Measurements from ENCODE around the gene MAD1L1.

DNA sequence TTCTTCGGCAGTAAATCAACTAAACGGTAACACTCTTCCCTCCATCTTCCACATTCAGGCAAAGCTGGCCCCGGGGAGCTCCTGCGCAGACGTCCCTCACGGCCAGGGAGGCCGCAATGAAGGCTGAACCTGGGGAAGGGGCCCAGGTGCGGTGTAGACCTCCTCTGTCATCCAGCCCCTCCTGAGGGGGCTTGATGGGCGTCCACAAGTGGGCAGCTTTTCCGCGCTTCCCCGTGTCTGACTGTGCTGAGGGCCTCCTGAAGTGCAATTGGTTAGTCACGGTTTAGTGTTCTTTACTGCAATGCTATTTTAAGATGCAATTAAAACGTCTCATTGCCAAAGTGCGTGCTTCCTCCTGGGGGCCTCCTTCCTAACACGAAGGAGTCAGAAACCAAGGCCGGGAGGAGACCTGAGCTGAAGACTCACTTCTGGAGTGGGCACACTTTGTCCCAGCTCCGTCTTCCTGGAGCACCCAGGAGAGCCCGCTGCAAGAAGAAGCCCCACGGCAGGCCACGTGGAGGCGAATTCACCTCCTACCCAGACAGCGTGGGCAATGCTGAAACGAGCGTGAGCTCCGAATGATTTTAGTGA, 389.4 kb downstream of the MAD1L1 start:
- TF ChIP-seq, protein P1, sequence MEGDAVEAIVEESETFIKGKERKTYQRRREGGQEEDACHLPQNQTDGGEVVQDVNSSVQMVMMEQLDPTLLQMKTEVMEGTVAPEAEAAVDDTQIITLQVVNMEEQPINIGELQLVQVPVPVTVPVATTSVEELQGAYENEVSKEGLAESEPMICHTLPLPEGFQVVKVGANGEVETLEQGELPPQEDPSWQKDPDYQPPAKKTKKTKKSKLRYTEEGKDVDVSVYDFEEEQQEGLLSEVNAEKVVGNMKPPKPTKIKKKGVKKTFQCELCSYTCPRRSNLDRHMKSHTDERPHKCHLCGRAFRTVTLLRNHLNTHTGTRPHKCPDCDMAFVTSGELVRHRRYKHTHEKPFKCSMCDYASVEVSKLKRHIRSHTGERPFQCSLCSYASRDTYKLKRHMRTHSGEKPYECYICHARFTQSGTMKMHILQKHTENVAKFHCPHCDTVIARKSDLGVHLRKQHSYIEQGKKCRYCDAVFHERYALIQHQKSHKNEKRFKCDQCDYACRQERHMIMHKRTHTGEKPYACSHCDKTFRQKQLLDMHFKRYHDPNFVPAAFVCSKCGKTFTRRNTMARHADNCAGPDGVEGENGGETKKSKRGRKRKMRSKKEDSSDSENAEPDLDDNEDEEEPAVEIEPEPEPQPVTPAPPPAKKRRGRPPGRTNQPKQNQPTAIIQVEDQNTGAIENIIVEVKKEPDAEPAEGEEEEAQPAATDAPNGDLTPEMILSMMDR (IDR thresholded peaks at IDR 0.05; ENCODE audit: low read depth, low read length, missing input control) = no peak
- TF ChIP-seq TAF1 (conservative IDR thresholded peaks at IDR 0.05) = no peak
- TF ChIP-seq, protein P2, sequence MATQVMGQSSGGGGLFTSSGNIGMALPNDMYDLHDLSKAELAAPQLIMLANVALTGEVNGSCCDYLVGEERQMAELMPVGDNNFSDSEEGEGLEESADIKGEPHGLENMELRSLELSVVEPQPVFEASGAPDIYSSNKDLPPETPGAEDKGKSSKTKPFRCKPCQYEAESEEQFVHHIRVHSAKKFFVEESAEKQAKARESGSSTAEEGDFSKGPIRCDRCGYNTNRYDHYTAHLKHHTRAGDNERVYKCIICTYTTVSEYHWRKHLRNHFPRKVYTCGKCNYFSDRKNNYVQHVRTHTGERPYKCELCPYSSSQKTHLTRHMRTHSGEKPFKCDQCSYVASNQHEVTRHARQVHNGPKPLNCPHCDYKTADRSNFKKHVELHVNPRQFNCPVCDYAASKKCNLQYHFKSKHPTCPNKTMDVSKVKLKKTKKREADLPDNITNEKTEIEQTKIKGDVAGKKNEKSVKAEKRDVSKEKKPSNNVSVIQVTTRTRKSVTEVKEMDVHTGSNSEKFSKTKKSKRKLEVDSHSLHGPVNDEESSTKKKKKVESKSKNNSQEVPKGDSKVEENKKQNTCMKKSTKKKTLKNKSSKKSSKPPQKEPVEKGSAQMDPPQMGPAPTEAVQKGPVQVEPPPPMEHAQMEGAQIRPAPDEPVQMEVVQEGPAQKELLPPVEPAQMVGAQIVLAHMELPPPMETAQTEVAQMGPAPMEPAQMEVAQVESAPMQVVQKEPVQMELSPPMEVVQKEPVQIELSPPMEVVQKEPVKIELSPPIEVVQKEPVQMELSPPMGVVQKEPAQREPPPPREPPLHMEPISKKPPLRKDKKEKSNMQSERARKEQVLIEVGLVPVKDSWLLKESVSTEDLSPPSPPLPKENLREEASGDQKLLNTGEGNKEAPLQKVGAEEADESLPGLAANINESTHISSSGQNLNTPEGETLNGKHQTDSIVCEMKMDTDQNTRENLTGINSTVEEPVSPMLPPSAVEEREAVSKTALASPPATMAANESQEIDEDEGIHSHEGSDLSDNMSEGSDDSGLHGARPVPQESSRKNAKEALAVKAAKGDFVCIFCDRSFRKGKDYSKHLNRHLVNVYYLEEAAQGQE (IDR thresholded peaks at IDR 0.05) = no peak
- TF ChIP-seq, protein P3, sequence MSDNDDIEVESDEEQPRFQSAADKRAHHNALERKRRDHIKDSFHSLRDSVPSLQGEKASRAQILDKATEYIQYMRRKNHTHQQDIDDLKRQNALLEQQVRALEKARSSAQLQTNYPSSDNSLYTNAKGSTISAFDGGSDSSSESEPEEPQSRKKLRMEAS (IDR thresholded peaks at IDR 0.05) = no peak
- TF ChIP-seq RAD21 (IDR thresholded peaks at IDR 0.05) = no peak
- TF ChIP-seq, protein P4, sequence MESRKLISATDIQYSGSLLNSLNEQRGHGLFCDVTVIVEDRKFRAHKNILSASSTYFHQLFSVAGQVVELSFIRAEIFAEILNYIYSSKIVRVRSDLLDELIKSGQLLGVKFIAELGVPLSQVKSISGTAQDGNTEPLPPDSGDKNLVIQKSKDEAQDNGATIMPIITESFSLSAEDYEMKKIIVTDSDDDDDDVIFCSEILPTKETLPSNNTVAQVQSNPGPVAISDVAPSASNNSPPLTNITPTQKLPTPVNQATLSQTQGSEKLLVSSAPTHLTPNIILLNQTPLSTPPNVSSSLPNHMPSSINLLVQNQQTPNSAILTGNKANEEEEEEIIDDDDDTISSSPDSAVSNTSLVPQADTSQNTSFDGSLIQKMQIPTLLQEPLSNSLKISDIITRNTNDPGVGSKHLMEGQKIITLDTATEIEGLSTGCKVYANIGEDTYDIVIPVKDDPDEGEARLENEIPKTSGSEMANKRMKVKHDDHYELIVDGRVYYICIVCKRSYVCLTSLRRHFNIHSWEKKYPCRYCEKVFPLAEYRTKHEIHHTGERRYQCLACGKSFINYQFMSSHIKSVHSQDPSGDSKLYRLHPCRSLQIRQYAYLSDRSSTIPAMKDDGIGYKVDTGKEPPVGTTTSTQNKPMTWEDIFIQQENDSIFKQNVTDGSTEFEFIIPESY (IDR thresholded peaks at IDR 0.05) = no peak
- TF ChIP-seq GABPA (IDR thresholded peaks at IDR 0.05 in 1 of 2, conservative IDR thresholded peaks at IDR 0.05 in 1 of 2) = no peak
- TF ChIP-seq EGR1 (IDR thresholded peaks at IDR 0.05; ENCODE audit: low read depth in 2 of 2) = no peak
- TF ChIP-seq YY1 (IDR thresholded peaks at IDR 0.05) = no peak
- TF ChIP-seq, protein P5, sequence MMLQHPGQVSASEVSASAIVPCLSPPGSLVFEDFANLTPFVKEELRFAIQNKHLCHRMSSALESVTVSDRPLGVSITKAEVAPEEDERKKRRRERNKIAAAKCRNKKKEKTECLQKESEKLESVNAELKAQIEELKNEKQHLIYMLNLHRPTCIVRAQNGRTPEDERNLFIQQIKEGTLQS (IDR thresholded peaks at IDR 0.05) = no peak
- TF ChIP-seq FOXA1 (IDR thresholded peaks at IDR 0.05) = no peak
